Ascending aorta (tissue), 2 donors: ENCODE measurements around the gene KLK8. TPM values are rescaled to one million over a fixed set of nuclear protein-coding genes. Genes with fewer than 3 reads are reported as not detected.

Experiments
- DNase-seq, 2 donors: peaks; one replicate each; pipeline ENCODE4 v3.0.0-alpha.2; 2019; ENCODE audit warnings: low spot score in 2 of 2
- H3K27ac ChIP-seq, 2 donors: fragments of 200-600 bp; sonication (generic); one replicate each; pipeline ENCODE4 v1.5.1; 2016 to 2017; ENCODE audit warnings: mild to moderate bottlenecking in 1 of 2
- H3K27me3 ChIP-seq: fragments of 200-600 bp; sonication (generic); one replicate; pipeline ENCODE4 v1.5.1; 2017
- H3K36me3 ChIP-seq, 2 donors: fragments of 200-600 bp; sonication (generic); one replicate each; pipeline ENCODE4 v1.5.1; 2016
- H3K4me1 ChIP-seq, 2 donors: fragments of 200-600 bp; sonication (generic); one replicate each; pipeline ENCODE4 v1.5.1; 2016 to 2017; ENCODE audit warnings: mild to moderate bottlenecking in 1 of 2
- H3K4me3 ChIP-seq, 2 donors: fragments of 200-600 bp; sonication (generic); one replicate each; pipeline ENCODE4 v1.5.1; 2016 to 2017; ENCODE audit warnings: mild to moderate bottlenecking in 1 of 2
- H3K9me3 ChIP-seq, 2 donors: fragments of 200-600 bp; sonication (generic); one replicate each; pipeline ENCODE4 v1.5.1; 2016
- intact Hi-C: fragments of 100-400 bp; cut with DNase I; formaldehyde crosslinking; loops from one replicate; pipeline ENCODE4 v1.15.1; 2023
- total RNA-seq: library from RNA; depleted of rRNA; stranded (reverse); fragments of >200 nt; gene quantifications from one replicate; pipeline ENCODE4 v1.1.0, GENCODE V29; 2016
- TF ChIP-seq, protein P1 (sequence below), 3 experiments: fragments of 200-600 bp in 2 of 3; fragments of 450-650 bp in 1 of 3; sonication (generic) in 2 of 3; IDR thresholded peaks; one replicate each; pipeline ENCODE4 v1.5.1; 2016 to 2019; ENCODE audit warnings: antibody characterized with exemption in 3 of 3, mild to moderate bottlenecking in 1 of 3, moderate library complexity in 1 of 3

Gene KLK8
- total RNA-seq, 1 donor from 2014 or later: not detected

DNA sequence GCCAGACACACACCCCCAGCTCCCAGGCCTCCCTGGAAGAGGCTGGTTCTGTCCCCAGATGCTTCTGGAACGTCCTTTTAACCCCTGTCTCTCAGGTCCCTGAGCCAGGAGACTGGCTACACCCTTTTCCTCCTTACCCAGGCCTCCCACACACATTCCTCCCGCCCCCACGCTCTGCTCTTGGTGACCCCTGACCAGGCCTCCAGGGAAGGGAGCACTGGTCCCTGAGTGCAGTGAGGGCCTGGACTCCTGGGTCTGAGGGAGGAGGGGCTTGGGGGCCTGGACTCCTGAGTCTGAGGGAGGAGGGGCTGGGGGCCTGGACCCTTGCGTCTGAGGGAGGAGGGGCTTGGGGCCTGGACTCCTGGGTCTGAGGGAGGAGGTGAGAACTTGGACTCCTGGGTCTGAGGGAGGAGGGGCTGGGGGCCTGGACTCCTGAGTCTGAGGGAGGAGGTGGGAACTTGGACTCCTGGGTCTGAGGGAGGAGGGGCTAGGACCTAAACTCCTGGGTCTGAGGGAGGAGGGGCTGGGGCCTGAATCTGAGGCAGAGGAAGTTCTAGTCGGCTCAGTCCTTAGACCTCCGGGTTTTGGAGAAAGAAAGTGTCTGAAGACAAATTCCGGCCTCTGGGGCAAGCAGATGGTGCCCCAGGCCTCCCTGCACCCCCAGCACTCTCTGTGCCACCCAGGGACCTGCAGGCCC is 32.5 kb downstream of the KLK8 start:
- Histone ChIP-seq H3K27ac (no peak overlapping the region), H3K27me3 (no peaks in the 10 kb centered on the region), H3K4me1 (no peaks in the 10 kb centered on the region), H3K4me3 (no peak overlapping the region), H3K9me3 (no peaks in the 10 kb centered on the region), H3K36me3 (no peaks in the 10 kb centered on the region)
- DNase-seq: no peak
- TF ChIP-seq, protein P1, sequence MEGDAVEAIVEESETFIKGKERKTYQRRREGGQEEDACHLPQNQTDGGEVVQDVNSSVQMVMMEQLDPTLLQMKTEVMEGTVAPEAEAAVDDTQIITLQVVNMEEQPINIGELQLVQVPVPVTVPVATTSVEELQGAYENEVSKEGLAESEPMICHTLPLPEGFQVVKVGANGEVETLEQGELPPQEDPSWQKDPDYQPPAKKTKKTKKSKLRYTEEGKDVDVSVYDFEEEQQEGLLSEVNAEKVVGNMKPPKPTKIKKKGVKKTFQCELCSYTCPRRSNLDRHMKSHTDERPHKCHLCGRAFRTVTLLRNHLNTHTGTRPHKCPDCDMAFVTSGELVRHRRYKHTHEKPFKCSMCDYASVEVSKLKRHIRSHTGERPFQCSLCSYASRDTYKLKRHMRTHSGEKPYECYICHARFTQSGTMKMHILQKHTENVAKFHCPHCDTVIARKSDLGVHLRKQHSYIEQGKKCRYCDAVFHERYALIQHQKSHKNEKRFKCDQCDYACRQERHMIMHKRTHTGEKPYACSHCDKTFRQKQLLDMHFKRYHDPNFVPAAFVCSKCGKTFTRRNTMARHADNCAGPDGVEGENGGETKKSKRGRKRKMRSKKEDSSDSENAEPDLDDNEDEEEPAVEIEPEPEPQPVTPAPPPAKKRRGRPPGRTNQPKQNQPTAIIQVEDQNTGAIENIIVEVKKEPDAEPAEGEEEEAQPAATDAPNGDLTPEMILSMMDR (IDR thresholded peaks at IDR 0.05): no peak
- intact Hi-C loops: no loop called here

DNA sequence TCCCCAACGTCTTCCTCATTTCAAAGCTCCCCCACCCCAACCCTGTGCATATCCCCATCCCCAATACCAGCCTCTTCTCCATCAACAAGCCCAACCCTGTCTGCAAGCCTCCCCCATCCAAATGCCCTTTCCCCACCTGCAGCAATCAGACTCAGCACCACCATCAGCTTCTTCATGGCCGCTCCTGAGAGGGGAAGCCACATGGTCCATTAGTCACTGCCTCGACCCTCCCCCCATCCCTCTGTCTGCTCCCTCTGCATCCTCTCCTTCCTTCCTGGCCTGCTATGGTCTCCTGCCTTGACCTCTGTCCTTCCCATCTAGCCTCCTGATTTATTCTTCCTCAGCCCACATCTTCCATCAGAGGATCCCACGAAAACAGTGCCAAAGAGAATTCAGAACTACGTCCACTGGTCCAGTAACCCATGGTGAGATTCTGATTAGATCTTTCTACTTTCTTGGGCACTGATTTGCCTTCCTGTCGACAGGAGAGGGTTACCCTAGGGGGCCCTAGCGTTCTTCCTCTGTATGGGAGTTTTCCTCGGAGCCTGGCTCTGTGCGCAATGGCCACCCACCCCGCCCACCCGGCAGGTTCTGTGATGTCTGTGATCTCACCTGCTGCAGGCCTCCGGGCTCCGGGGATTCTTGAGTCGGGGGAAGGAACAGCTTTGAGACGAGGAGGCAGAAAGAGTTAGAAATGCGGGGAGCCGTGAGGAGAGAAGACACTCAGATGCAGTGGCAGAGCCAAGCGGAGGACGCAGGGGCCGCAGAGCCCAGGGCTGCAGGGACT is 33.3 kb downstream of the KLK8 start:
- intact Hi-C loops: no loop called here
- Histone ChIP-seq H3K4me3 (no peak overlapping the region), H3K36me3 (no peaks in the 10 kb centered on the region), H3K27me3 (no peaks in the 10 kb centered on the region), H3K27ac (no peak overlapping the region), H3K9me3 (no peaks in the 10 kb centered on the region), H3K4me1 (no peaks in the 10 kb centered on the region)
- TF ChIP-seq, protein P1 (IDR thresholded peaks at IDR 0.05): no peak
- no peak for DNase-seq

GRCh38 chr19:50964266-50964665 is 37.1 kb downstream of the KLK8 start:
- intact Hi-C loops: no loop called here
- DNase-seq: no peak
- H3K4me1 ChIP-seq: no peaks in the 10 kb centered on the region
- no peak overlapping the region for H3K4me3 ChIP-seq
- TF ChIP-seq, protein P1 (IDR thresholded peaks at IDR 0.05): no peak
- H3K9me3 ChIP-seq: no peaks in the 10 kb centered on the region
- no peaks in the 10 kb centered on the region for H3K36me3 ChIP-seq
- H3K27ac ChIP-seq: no peak overlapping the region
- H3K27me3 ChIP-seq: no peaks in the 10 kb centered on the region

GRCh38 chr19:50963381-50963780 is 38.0 kb downstream of the KLK8 start:
- Histone ChIP-seq H3K4me1 (no peaks in the 10 kb centered on the region), H3K36me3 (no peaks in the 10 kb centered on the region), H3K4me3 (no peak overlapping the region), H3K9me3 (no peaks in the 10 kb centered on the region), H3K27ac (no peak overlapping the region), H3K27me3 (no peaks in the 10 kb centered on the region)
- intact Hi-C loops: no loop called here
- TF ChIP-seq, protein P1 (IDR thresholded peaks at IDR 0.05): no peak
- DNase-seq: no peak

DNA sequence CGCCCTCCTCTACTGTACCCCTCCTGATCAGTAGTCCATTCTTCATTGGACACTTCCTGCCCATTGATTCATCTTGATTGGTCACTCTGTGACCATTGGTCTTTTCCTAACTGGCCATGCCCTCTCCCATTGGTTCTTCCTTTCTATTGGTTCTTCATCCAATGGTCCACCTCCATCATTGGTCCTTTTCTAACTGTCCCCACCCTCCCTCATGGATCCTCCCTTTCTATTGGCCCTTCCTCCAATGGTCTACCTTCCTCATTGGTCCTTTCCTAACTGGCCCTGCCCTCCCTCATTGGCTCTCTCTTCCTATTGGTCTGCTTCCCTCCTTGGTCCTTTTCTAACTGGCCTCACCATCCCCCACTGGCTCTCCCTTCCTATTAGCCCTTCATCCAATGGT is 39.2 kb downstream of the KLK8 start:
- no peak overlapping the region for H3K27ac ChIP-seq
- H3K27me3 ChIP-seq: no peaks in the 10 kb centered on the region
- no peaks in the 10 kb centered on the region for H3K36me3 ChIP-seq
- no peaks in the 10 kb centered on the region for H3K4me1 ChIP-seq
- no peak overlapping the region for H3K4me3 ChIP-seq
- intact Hi-C loops: no loop called here
- TF ChIP-seq, protein P1 (IDR thresholded peaks at IDR 0.05): no peak
- no peaks in the 10 kb centered on the region for H3K9me3 ChIP-seq
- no peak for DNase-seq
